ENCODE measurements around the gene ZFP42.

GRCh38 chr4:188030401-188030800, 34.8 kb downstream of the ZFP42 start:
- TF ChIP-seq, protein P1, sequence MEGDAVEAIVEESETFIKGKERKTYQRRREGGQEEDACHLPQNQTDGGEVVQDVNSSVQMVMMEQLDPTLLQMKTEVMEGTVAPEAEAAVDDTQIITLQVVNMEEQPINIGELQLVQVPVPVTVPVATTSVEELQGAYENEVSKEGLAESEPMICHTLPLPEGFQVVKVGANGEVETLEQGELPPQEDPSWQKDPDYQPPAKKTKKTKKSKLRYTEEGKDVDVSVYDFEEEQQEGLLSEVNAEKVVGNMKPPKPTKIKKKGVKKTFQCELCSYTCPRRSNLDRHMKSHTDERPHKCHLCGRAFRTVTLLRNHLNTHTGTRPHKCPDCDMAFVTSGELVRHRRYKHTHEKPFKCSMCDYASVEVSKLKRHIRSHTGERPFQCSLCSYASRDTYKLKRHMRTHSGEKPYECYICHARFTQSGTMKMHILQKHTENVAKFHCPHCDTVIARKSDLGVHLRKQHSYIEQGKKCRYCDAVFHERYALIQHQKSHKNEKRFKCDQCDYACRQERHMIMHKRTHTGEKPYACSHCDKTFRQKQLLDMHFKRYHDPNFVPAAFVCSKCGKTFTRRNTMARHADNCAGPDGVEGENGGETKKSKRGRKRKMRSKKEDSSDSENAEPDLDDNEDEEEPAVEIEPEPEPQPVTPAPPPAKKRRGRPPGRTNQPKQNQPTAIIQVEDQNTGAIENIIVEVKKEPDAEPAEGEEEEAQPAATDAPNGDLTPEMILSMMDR (conservative IDR thresholded peaks at IDR 0.05; ENCODE audit: low read depth, low read length) = no peak
- TF ChIP-seq EZH2 (IDR thresholded peaks at IDR 0.05; ENCODE audit: low read length, unreplicated experiment) = no peak
